ENCODE data around the gene RAPSN. TPM values are rescaled to one million over a fixed set of nuclear protein-coding genes. Genes with fewer than 3 reads are reported as not detected.

Gene RAPSN
- total RNA-seq, 4 donors from 2014 or later = 0.67 TPM; not detected in 3

GRCh38 chr11:47483457-47483856, 34.5 kb upstream of the RAPSN start:
- peaks cover 59 to 63% of the 10 kb centered on the region in 2 donors for H3K36me3 ChIP-seq

GRCh38 chr11:47480762-47481161, 31.8 kb upstream of the RAPSN start:
- Histone ChIP-seq H3K9me3 (no peaks in the 10 kb centered on the region), H3K36me3 (peaks cover 68 to 75% of the 10 kb centered on the region in 2 donors), H3K4me3 (replicated peaks in 1 of 3) (no peak overlapping the region), H3K27ac (peak overlapping the region; percentile 69 to 79 (median 77)), H3K4me1 (peaks cover 5 to 10% of the 10 kb centered on the region in 2 donors), H3K27me3 (no peaks in the 10 kb centered on the region)
- intact Hi-C loops (cut with DNase I) = no loop called here
- 55 to 64% methylated on average over 6 of the region's 6 CpGs for WGBS, 2 donors
- peak; percentile 84 to 85 for DNase-seq
- TF ChIP-seq POLR2A (IDR thresholded peaks at IDR 0.05) (no peak), CTCF (IDR thresholded peaks at IDR 0.05) (peak in 2 of 6 experiments; percentile 21 to 41)

More at GRCh38 chr11:47483457-47483856, 34.5 kb upstream of the RAPSN start:
- H3K27ac ChIP-seq = no peak overlapping the region
- no peak overlapping the region for H3K4me3 ChIP-seq (replicated peaks in 1 of 3)
- no peak for DNase-seq
- WGBS, 2 donors = 93 to 100% methylated on average over 1 of the region's 1 CpG
- intact Hi-C loops (cut with DNase I) = no loop called here
- H3K9me3 ChIP-seq = no peaks in the 10 kb centered on the region
- no peaks in the 10 kb centered on the region for H3K27me3 ChIP-seq
- H3K4me1 ChIP-seq = peaks cover 5 to 10% of the 10 kb centered on the region in 2 donors
- TF ChIP-seq CTCF (IDR thresholded peaks at IDR 0.05) = no peak
- TF ChIP-seq POLR2A (IDR thresholded peaks at IDR 0.05) = no peak

GRCh38 chr11:47478651-47479329, 29.9 kb upstream of the RAPSN start:
- no peak for TF ChIP-seq POLR2A (IDR thresholded peaks at IDR 0.05)
- TF ChIP-seq CTCF (IDR thresholded peaks at IDR 0.05) = no peak
- H3K4me3 ChIP-seq (replicated peaks in 1 of 3) = no peak overlapping the region
- WGBS, 2 donors = 85% methylated on average over 5 of the region's 5 CpGs
- peaks cover 70 to 75% of the 10 kb centered on the region in 2 donors for H3K36me3 ChIP-seq
- peaks cover 5 to 10% of the 10 kb centered on the region in 2 donors for H3K4me1 ChIP-seq
- H3K27ac ChIP-seq = no peak overlapping the region
- no peaks in the 10 kb centered on the region for H3K9me3 ChIP-seq
- intact Hi-C loops (cut with DNase I) = loop anchor here (10.0 kb wide), 1 partner anchor 76 kb away; the partner anchor contains the start of gene CELF1
- H3K27me3 ChIP-seq = no peaks in the 10 kb centered on the region
- no peak for DNase-seq

GRCh38 chr11:47477753-47478152, 28.8 kb upstream of the RAPSN start:
- WGBS, 2 donors = 77 to 81% methylated on average over 4 of the region's 4 CpGs
- Histone ChIP-seq H3K27ac (no peak overlapping the region), H3K36me3 (peaks cover 63 to 74% of the 10 kb centered on the region in 2 donors), H3K9me3 (no peaks in the 10 kb centered on the region), H3K27me3 (no peaks in the 10 kb centered on the region), H3K4me3 (replicated peaks in 1 of 3) (no peak overlapping the region), H3K4me1 (peaks cover 5 to 10% of the 10 kb centered on the region in 2 donors)
- intact Hi-C loops (cut with DNase I) = loop anchor here (10.0 kb wide), 1 partner anchor 77 kb away; the partner anchor contains the start of gene CELF1
- no peak for DNase-seq
- TF ChIP-seq CTCF (IDR thresholded peaks at IDR 0.05) (no peak), POLR2A (IDR thresholded peaks at IDR 0.05) (no peak)

GRCh38 chr11:47477323-47477722, 28.4 kb upstream of the RAPSN start:
- Histone ChIP-seq H3K36me3 (peaks cover 63 to 74% of the 10 kb centered on the region in 2 donors), H3K27ac (no peak overlapping the region), H3K9me3 (no peaks in the 10 kb centered on the region), H3K27me3 (no peaks in the 10 kb centered on the region), H3K4me3 (replicated peaks in 1 of 3) (no peak overlapping the region), H3K4me1 (peaks cover 5 to 10% of the 10 kb centered on the region in 2 donors)
- intact Hi-C loops (cut with DNase I) = loop anchor here (10.0 kb wide), 1 partner anchor 77 kb away; the partner anchor contains the start of gene CELF1
- TF ChIP-seq CTCF (IDR thresholded peaks at IDR 0.05) = no peak
- no peak for TF ChIP-seq POLR2A (IDR thresholded peaks at IDR 0.05)
- DNase-seq = no peak
